Prostate gland (tissue), 2 donors: ENCODE measurements around the gene WBP4. TPM values are rescaled to one million over a fixed set of nuclear protein-coding genes. Genes with fewer than 3 reads are reported as not detected.
"Not testable (repeated sequence)": the region's sequence is repeated elsewhere in the genome, so short reads cannot be mapped to it uniquely, and the experiment has no call there.

ENCODE experiments used
- DNase-seq: peaks from one replicate; pipeline ENCODE4 v3.0.0-alpha.2; 2019; ENCODE audit warnings: low spot score
- H3K27ac ChIP-seq, 2 donors: fragments of 200-600 bp; sonication (generic); 2 replicates each; pipeline ENCODE4 v1.5.1; 2017 to 2019
- H3K27me3 ChIP-seq: fragments of 200-600 bp; sonication (generic); replicated peaks from 2 replicates; pipeline ENCODE4 v1.5.1; 2019; ENCODE audit not compliant: insufficient read depth
- H3K36me3 ChIP-seq, 2 donors: fragments of 200-600 bp; sonication (generic); 1 replicate in 1 of 2; 2 replicates in 1 of 2; pipeline versions ENCODE4 v1.5.1 to v1.8.1; 2017 to 2019
- H3K4me1 ChIP-seq: fragments of 200-600 bp; sonication (generic); replicated peaks from 2 replicates; pipeline ENCODE4 v1.5.1; 2019
- H3K4me3 ChIP-seq, 2 donors: fragments of 200-600 bp; sonication (generic); 2 replicates each; pipeline ENCODE4 v1.5.1; 2017 to 2019
- H3K9me3 ChIP-seq: fragments of 200-600 bp; sonication (generic); 2 replicates; pipeline ENCODE4 v1.5.1; 2017
- CTCF ChIP-seq, 4 experiments: fragments of 200-600 bp in 2 of 4; fragments of 450-650 bp in 2 of 4; sonication (generic) in 2 of 4; IDR thresholded peaks; 1 replicate in 3 of 4; 2 replicates in 1 of 4; pipeline ENCODE4 v1.5.1; 2016 to 2019; ENCODE audit warnings: antibody characterized with exemption in 4 of 4, mild to moderate bottlenecking in 2 of 4, moderate library complexity in 2 of 4
- POLR2A ChIP-seq: fragments of 450-650 bp; IDR thresholded peaks from one replicate; pipeline ENCODE4 v1.6.1; 2016; ENCODE audit warnings: antibody characterized with exemption, mild to moderate bottlenecking
- POLR2AphosphoS5 ChIP-seq: sonication (generic); formaldehyde crosslinking; IDR thresholded peaks from one replicate; pipeline ENCODE4 v1.6.1; 2017; ENCODE audit warnings: antibody characterized with exemption
- WGBS: methylation state at CpG from one replicate; pipeline ENCODE4 v1.1.5; 2018; 5-methylcytosine and 5-hydroxymethylcytosine counted together
- intact Hi-C: fragments of 100-400 bp; cut with DNase I; formaldehyde crosslinking; loops from one replicate; pipeline ENCODE4 v1.14.2; 2022
- total RNA-seq, 2 donors: library from RNA; depleted of rRNA; stranded (reverse); fragments of >200 nt; gene quantifications; one replicate each; pipeline ENCODE4 v1.1.0, GENCODE V29; 2016

The WBP4 gene
- total RNA-seq, 2 donors from 2014 or later, result 13.3 to 14.1 TPM

GRCh38 chr13:41075485-41075884 lies 14.2 kb downstream of the WBP4 start:
- Histone ChIP-seq H3K27ac (no peak overlapping the region), H3K9me3 (no peaks in the 10 kb centered on the region), H3K36me3 (no peaks in the 10 kb centered on the region), H3K4me1 (no peaks in the 10 kb centered on the region), H3K27me3 (no peaks in the 10 kb centered on the region), H3K4me3 (no peak overlapping the region)
- intact Hi-C loops, result loop anchor here (5.0 kb wide), 2 partner anchors 57 to 147 kb away; partner anchors contain the start of gene KBTBD6
- 87% methylated on average over 7 of the region's 7 CpGs for WGBS
- DNase-seq, result no peak
- TF ChIP-seq POLR2AphosphoS5, result no peak
- TF ChIP-seq CTCF (IDR thresholded peaks at IDR 0.05), result no peak
- no peak for TF ChIP-seq POLR2A

- intact Hi-C loops, result loop anchor here (5.0 kb wide), 2 partner anchors 55 to 145 kb away; partner anchors contain the start of gene KBTBD6
- Histone ChIP-seq H3K4me3 (no peak overlapping the region), H3K36me3 (no peaks in the 10 kb centered on the region), H3K27me3 (no peaks in the 10 kb centered on the region), H3K27ac (no peak overlapping the region), H3K9me3 (no peaks in the 10 kb centered on the region), H3K4me1 (no peaks in the 10 kb centered on the region)
- TF ChIP-seq POLR2A (no peak), POLR2AphosphoS5 (no peak), CTCF (IDR thresholded peaks at IDR 0.05) (no peak)
- DNase-seq, result no peak
- WGBS, result 94% methylated on average over 3 of the region's 3 CpGs
These were observed 16.2 kb downstream of the WBP4 start for GRCh38 chr13:41077475-41077874.

- Histone ChIP-seq H3K36me3 (no peaks in the 10 kb centered on the region), H3K27ac (no peak overlapping the region), H3K4me1 (no peaks in the 10 kb centered on the region), H3K9me3 (no peaks in the 10 kb centered on the region), H3K27me3 (no peaks in the 10 kb centered on the region), H3K4me3 (no peak overlapping the region)
- no peak for DNase-seq
- 100% methylated on average over 4 of the region's 4 CpGs for WGBS
- TF ChIP-seq POLR2AphosphoS5 (no peak), CTCF (IDR thresholded peaks at IDR 0.05) (no peak), POLR2A (no peak)
- intact Hi-C loops, result loop anchor here (5.0 kb wide), 2 partner anchors 53 to 143 kb away; partner anchors contain the start of gene KBTBD6
These were observed 18.4 kb downstream of the WBP4 start for GRCh38 chr13:41079725-41080124.

GRCh38 chr13:41085961-41086585 lies 24.8 kb downstream of the WBP4 start:
- H3K27me3 ChIP-seq, result no peaks in the 10 kb centered on the region
- DNase-seq, result no peak
- no peaks in the 10 kb centered on the region for H3K36me3 ChIP-seq
- H3K27ac ChIP-seq, result no peak overlapping the region
- H3K4me3 ChIP-seq, result no peak overlapping the region
- H3K9me3 ChIP-seq, result no peaks in the 10 kb centered on the region
- no peak for TF ChIP-seq CTCF (IDR thresholded peaks at IDR 0.05)
- no peak for TF ChIP-seq POLR2AphosphoS5
- TF ChIP-seq POLR2A, result no peak
- no peaks in the 10 kb centered on the region for H3K4me1 ChIP-seq
- 50% methylated on average over 2 of the region's 2 CpGs for WGBS
- intact Hi-C loops, result no loop called here

- H3K4me3 ChIP-seq, DNase-seq, H3K9me3 ChIP-seq, intact Hi-C loops, H3K27ac ChIP-seq, H3K4me1 ChIP-seq, H3K27me3 ChIP-seq, H3K36me3 ChIP-seq: not testable (repeated sequence)
- 100% methylated on average over 2 of the region's 2 CpGs for WGBS
These were observed 34.4 kb downstream of the WBP4 start for GRCh38 chr13:41095681-41096080.
